ENCODE results near the gene BTBD8. TPM values are rescaled to one million over a fixed set of nuclear protein-coding genes. Genes with fewer than 3 reads are reported as not detected.

BTBD8 gene
- total and polyA plus RNA-seq, 2 of the 4 experiments (the other 2 are of a cell fraction) = 0.94 to 2.0 TPM

DNA sequence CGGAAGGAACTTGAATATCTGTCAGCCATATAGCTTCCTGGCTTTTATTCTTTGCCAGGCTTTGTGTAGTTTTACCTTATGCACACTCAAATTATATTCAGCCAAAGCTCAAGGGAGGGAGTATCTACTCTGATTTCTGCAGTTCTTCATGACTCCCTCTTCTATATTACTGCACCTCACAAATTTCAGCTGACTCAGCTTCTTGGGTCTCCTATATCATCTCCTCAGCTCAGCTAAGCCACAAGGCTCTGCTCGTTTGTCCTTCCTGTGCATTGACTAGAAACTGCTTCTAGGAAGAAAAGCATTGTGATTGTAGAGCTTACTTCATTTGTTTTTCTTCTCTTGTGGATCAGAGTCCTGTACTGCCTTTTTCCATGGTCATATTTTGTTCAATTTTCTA, 37.4 kb downstream of the BTBD8 start:
- H3K23ac ChIP-seq (ENCODE audit: low read depth, low read length) = no peak overlapping the region
- TF ChIP-seq FOS (IDR thresholded peaks at IDR 0.05; ENCODE audit: low read depth, low read length) = no peak
- peak; percentile 94 for TF ChIP-seq MAFK (IDR thresholded peaks at IDR 0.05; ENCODE audit: low read depth, low read length)
- ChIA-PET POLR2A (ENCODE audit: unreplicated experiment) (no interaction called here), CTCF (no interaction called here)
- H3K4me2 ChIP-seq (ENCODE audit: low read depth, low read length) = no peak overlapping the region
- ATAC-seq (ENCODE audit: low read depth) = no peak
- no peaks in the 10 kb centered on the region for H3K27me3 ChIP-seq (ENCODE audit: control insufficient read depth, insufficient read depth, low read length)
- no peak overlapping the region for H2BK20ac ChIP-seq (ENCODE audit: low read depth, low read length)
- no peak overlapping the region for H3K14ac ChIP-seq (replicated peaks; ENCODE audit: low read depth, low read length)
- in situ Hi-C loops (cut with MboI; ENCODE audit: low sequenced_read_pairs) (no loop called here), dilution Hi-C loops (cut with HindIII; ENCODE audit: low sequenced_read_pairs, unreplicated experiment) (no loop called here), intact Hi-C loops (cut with micrococcal nuclease) (no loop called here)
- 67% methylated on average over 1 of the region's 2 CpGs; no CpG with 5 or more reads in 1 of the 2 experiments for WGBS, 2 experiments (ENCODE audit: extremely low coverage in 2 of 2, insufficient read length in 1 of 2)
- H3K9me3 ChIP-seq (ENCODE audit: control insufficient read depth, insufficient read depth, low read length) = no peaks in the 10 kb centered on the region
- no peak overlapping the region for H3K27ac ChIP-seq (ENCODE audit: insufficient read depth, low read length)
- H3K56ac ChIP-seq (ENCODE audit: extremely low read depth, insufficient read depth, low read length) = no peak overlapping the region
- H3K36me3 ChIP-seq (ENCODE audit: control insufficient read depth, insufficient read depth, low read length) = no peaks in the 10 kb centered on the region
- BruUV-seq (replicated peaks) = no TSS peak
- no peak overlapping the region for H3K18ac ChIP-seq (ENCODE audit: low read depth, low read length)
- no peak overlapping the region for H4K5ac ChIP-seq (ENCODE audit: low read depth, low read length)
- no peaks in the 10 kb centered on the region for H3K79me1 ChIP-seq (ENCODE audit: low read depth in 1 of 2, low read length in 2 of 2)
- H3K4me1 ChIP-seq (ENCODE audit: control insufficient read depth, insufficient read depth, low read length) = no peaks in the 10 kb centered on the region
- H2BK5ac ChIP-seq (ENCODE audit: low read depth, low read length, poor library complexity, severe bottlenecking) = no peak overlapping the region
- H2AFZ ChIP-seq (replicated peaks; ENCODE audit: low read length, poor library complexity) = no peak overlapping the region
- H3K9ac ChIP-seq (ENCODE audit: low read depth, low read length) = no peak overlapping the region
- no peak overlapping the region for H4K91ac ChIP-seq (ENCODE audit: insufficient read depth, low read depth, low read length)
- no peak overlapping the region for H3K4ac ChIP-seq (ENCODE audit: low read depth, low read length)
- H2AK5ac ChIP-seq (ENCODE audit: low read depth, low read length) = no peak overlapping the region
- H2AK9ac ChIP-seq (replicated peaks; ENCODE audit: low read depth, low read length, poor library complexity) = no peak overlapping the region
- no peak overlapping the region for H4K8ac ChIP-seq (ENCODE audit: low read depth in 2 of 2, low read length in 2 of 2)
- DNase-seq = no peak
- no peak overlapping the region for H3K4me3 ChIP-seq (ENCODE audit: insufficient read depth, low read depth, low read length)
- H2BK120ac ChIP-seq (ENCODE audit: low read depth, low read length) = no peak overlapping the region
- no peak overlapping the region for H2BK15ac ChIP-seq (ENCODE audit: low read depth, low read length)
- H4K20me1 ChIP-seq (ENCODE audit: insufficient read depth, low read length) = no peaks in the 10 kb centered on the region
- no peaks in the 10 kb centered on the region for H3K9me1 ChIP-seq (ENCODE audit: insufficient read depth, low read length)

Measured in IMR-90 (cell line).